HEK293T (cell line): ENCODE measurements around the gene CIDEB.

Source experiments
- CTCF ChIA-PET: fragments of 350-600 bp; formaldehyde crosslinking; extraction: SDS; loops from one replicate; lab custom pipeline; 2021; ENCODE audit warnings: antibody characterized with exemption, inconsistent platforms; lab: Yijun Ruan, JAX
- POLR2A ChIA-PET: fragments of 350-600 bp; formaldehyde crosslinking; extraction: SDS; loops from one replicate; lab custom pipeline; 2020; ENCODE audit warnings: antibody characterized with exemption, inconsistent platforms; lab: Yijun Ruan, JAX
- DNase-seq: peaks from one replicate; pipeline ENCODE4 v3.0.0; 2012; ENCODE audit warnings: mixed read lengths; ENCODE audit errors: extremely low spot score
- ARNT ChIP-seq: fragments of 450-650 bp; IDR thresholded peaks from 2 replicates; pipeline ENCODE4 v1.6.1; 2017; ENCODE audit warnings: mild to moderate bottlenecking
- BHLHE40 ChIP-seq: fragments of 450-650 bp; IDR thresholded peaks from 2 replicates; pipeline ENCODE4 v1.6.1; 2016; ENCODE audit warnings: mild to moderate bottlenecking, moderate library complexity, borderline replicate concordance
- CTBP1 ChIP-seq: fragments of 450-650 bp; IDR thresholded peaks from 2 replicates; pipeline ENCODE4 v1.6.1; 2016; ENCODE audit warnings: borderline replicate concordance
- ELF4 ChIP-seq: fragments of 450-650 bp; IDR thresholded peaks from 2 replicates; pipeline ENCODE4 v1.6.1; 2017; ENCODE audit warnings: antibody characterized with exemption
- FOXA1 ChIP-seq: fragments of 450-650 bp; IDR thresholded peaks from 2 replicates; pipeline ENCODE4 v1.6.1; 2016; ENCODE audit warnings: mild to moderate bottlenecking
- FOXK2 ChIP-seq: fragments of 450-650 bp; IDR thresholded peaks from 2 replicates; pipeline ENCODE4 v1.6.1; 2016; ENCODE audit warnings: mild to moderate bottlenecking
- FOXM1 ChIP-seq: fragments of 450-650 bp; IDR thresholded peaks from 2 replicates; pipeline ENCODE4 v1.6.1; 2017; ENCODE audit warnings: mild to moderate bottlenecking, borderline replicate concordance
- HDGF ChIP-seq: fragments of 450-650 bp; IDR thresholded peaks from 2 replicates; pipeline ENCODE4 v1.6.1; 2017; ENCODE audit warnings: antibody characterized with exemption, borderline replicate concordance
- L3MBTL2 ChIP-seq: fragments of 450-650 bp; conservative IDR thresholded peaks from 2 replicates; pipeline ENCODE4 v1.6.1; 2016; ENCODE audit warnings: mild to moderate bottlenecking
- LEF1 ChIP-seq: fragments of 450-650 bp; IDR thresholded peaks from 2 replicates; pipeline ENCODE4 v1.6.1; 2017; ENCODE audit warnings: mild to moderate bottlenecking, borderline replicate concordance
- NFRKB ChIP-seq: fragments of 450-650 bp; IDR thresholded peaks from 2 replicates; pipeline ENCODE4 v1.6.1; 2016; ENCODE audit warnings: mild to moderate bottlenecking, moderate library complexity
- SP1 ChIP-seq: fragments of 450-650 bp; IDR thresholded peaks from 2 replicates; pipeline ENCODE4 v1.6.1; 2017
- SUZ12 ChIP-seq: fragments of 450-650 bp; IDR thresholded peaks from 2 replicates; pipeline ENCODE4 v1.6.1; 2016; ENCODE audit warnings: mild to moderate bottlenecking
- TARDBP ChIP-seq: fragments of 450-650 bp; IDR thresholded peaks from 2 replicates; pipeline ENCODE4 v1.6.1; 2016
- ZNF384 ChIP-seq: fragments of 450-650 bp; IDR thresholded peaks from 2 replicates; pipeline ENCODE4 v1.6.1; 2016
- TF ChIP-seq, protein P1 (sequence below): fragments of 450-650 bp; IDR thresholded peaks from 2 replicates; pipeline ENCODE4 v1.6.1; 2016

Gene CIDEB

DNA sequence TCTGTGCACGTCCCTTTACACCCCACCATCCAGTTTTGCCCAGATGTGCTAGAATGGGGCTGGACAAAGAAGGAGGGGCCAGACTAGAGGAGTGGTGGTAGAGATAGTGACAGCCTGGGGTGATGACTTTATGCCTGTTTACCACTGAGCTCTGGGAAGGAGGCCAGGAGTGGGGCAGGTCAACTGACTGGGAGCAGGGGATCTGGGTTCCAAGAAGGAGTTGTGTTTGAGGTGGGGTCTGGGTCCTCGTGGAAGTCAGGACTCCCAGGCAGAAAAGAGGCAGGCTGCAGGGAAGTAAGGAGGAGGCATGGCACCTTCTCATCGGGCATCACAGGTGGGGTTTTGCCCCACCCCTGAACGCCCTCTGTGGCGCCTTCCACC, 2.5 kb upstream of the CIDEB start:
- DNase-seq: no peak
- CTCF ChIA-PET: no interaction called here
- POLR2A ChIA-PET: interaction anchor here (0.6 to 2.8 kb wide), 2 partner anchors 9 to 11 kb away, joined by 3 to 15 read pairs; partner anchors contain the start of genes DHRS1 and NOP9
- TF ChIP-seq FOXM1: no peak
- TF ChIP-seq ZNF384: no peak
- no peak for TF ChIP-seq ARNT
- TF ChIP-seq CTBP1: no peak
- no peak for TF ChIP-seq HDGF
- TF ChIP-seq ELF4: no peak
- TF ChIP-seq TARDBP: no peak
- no peak for TF ChIP-seq L3MBTL2
- no peak for TF ChIP-seq SUZ12
- TF ChIP-seq, protein P1, sequence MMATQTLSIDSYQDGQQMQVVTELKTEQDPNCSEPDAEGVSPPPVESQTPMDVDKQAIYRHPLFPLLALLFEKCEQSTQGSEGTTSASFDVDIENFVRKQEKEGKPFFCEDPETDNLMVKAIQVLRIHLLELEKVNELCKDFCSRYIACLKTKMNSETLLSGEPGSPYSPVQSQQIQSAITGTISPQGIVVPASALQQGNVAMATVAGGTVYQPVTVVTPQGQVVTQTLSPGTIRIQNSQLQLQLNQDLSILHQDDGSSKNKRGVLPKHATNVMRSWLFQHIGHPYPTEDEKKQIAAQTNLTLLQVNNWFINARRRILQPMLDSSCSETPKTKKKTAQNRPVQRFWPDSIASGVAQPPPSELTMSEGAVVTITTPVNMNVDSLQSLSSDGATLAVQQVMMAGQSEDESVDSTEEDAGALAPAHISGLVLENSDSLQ: no peak
- TF ChIP-seq FOXK2: no peak
- TF ChIP-seq LEF1: no peak
- no peak for TF ChIP-seq FOXA1
- no peak for TF ChIP-seq NFRKB
- no peak for TF ChIP-seq SP1
- TF ChIP-seq BHLHE40: no peak

DNA sequence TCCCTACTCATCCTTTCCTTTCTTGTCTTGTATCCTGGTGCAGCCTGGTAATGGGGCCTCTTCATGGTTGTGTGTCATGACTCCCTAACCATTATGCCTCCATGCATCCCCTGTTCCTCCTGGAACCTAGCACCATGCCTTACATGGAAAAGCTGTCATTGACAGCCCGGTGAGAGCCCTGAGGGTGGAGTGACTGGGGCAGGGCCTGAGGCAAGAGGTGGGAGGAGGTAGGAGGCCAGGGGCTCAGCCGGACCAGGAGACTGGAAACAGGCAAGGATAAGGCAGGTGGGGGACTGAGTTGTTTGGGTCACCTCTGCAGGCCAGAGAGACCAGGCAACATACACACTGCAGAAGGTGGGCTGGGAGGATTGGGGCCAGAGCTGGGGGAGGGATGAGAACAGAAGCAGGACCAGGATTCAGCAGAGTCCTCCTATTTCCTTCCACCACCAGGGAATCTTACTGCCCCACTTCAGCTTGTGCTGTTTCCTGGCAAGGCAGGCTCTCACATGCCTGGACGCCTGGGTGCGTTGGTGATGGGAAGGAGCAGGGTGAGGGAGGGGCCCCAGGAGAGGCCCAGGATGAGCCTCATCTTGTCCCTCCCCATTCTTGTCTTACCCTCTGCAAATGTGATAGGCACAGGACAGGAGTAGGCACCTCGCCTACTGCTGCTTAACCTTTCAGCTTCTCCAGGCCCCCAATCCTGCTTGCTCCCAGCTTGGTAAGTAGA, 1.9 kb upstream of the CIDEB start, which contains the start of gene LTB4R2:
Gene LTB4R2 (plus strand): TSS at position 603 of the 727 bp plus-strand sequence. CDS start 525 bp downstream, outside the sequence.
- DNase-seq: no peak
- POLR2A ChIA-PET: interaction anchor here (0.6 to 2.8 kb wide), 2 partner anchors 9 to 10 kb away, joined by 3 to 15 read pairs; partner anchors contain the start of genes DHRS1 and NOP9
- no peak for TF ChIP-seq FOXM1
- no peak for TF ChIP-seq ELF4
- no peak for TF ChIP-seq ARNT
- TF ChIP-seq SP1: no peak
- TF ChIP-seq L3MBTL2: no peak
- TF ChIP-seq TARDBP: no peak
- TF ChIP-seq, protein P1: no peak
- no peak for TF ChIP-seq ZNF384
- TF ChIP-seq CTBP1: no peak
- no peak for TF ChIP-seq LEF1
- no peak for TF ChIP-seq FOXK2
- no peak for TF ChIP-seq SUZ12
- no peak for TF ChIP-seq FOXA1
- CTCF ChIA-PET: interaction anchor here (4.0 to 4.2 kb wide), 2 partner anchors 67 to 121 kb away, joined by 29 to 51 read pairs; partner anchors contain the start of genes KHNYN and TINF2

DNA sequence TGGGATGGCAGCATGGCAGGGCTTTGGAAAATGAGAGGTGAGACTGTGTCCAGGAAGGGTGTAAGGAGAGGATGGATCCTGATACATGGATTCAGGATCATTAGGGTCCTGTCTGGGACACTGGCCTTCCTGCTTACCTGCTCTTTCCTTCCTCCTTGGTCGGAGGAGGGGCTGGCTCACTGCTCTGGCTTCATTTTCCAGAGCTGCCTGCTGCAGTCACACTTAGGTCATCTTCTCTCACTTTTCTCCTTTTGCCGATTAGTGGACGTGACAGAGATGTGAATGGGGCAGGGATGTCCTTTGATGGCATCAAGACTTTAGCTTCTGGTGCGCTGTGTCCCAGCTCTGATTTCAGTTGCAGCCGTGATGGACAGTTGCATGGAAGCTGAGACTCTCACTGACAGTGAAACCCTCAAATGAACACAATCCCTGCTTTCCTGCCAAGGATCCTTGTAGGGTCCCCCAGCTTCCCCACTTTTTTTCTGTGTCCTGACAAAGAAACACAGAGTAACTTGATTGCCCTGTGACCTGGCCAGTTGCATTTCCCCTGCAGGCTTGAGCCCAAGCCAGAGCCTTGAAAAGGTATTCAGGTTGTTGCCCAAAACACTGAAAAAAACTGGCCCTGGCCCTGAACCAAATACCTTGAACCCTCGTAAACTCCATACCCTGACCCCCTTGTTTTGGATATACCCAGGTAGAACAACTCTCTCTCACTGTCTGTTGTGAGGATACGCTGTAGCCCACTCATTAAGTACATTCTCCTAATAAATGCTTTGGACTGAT, 756 bp upstream of the CIDEB start:
- ChIA-PET POLR2A (interaction anchor here (1.1 to 3.5 kb wide), 7 partner anchors 9 to 133 kb away, joined by 3 to 36 read pairs (median 12); partner anchors contain the start of genes CBLN3, DHRS1, KHNYN and MDP1), CTCF (interaction anchor here (0.6 to 4.2 kb wide), 27 partner anchors 9 to 200 kb away, joined by 3 to 51 read pairs (median 5); partner anchors contain the start of genes DHRS1, IPO4, IRF9 and KHNYN)
- TF ChIP-seq ZNF384 (no peak), TARDBP (no peak), LEF1 (no peak), CTBP1 (no peak), SP1 (no peak), SUZ12 (no peak), ELF4 (no peak), L3MBTL2 (no peak), FOXK2 (no peak), FOXA1 (no peak), NFRKB (no peak), BHLHE40 (no peak)
- TF ChIP-seq, protein P1: no peak
- no peak for DNase-seq

DNA sequence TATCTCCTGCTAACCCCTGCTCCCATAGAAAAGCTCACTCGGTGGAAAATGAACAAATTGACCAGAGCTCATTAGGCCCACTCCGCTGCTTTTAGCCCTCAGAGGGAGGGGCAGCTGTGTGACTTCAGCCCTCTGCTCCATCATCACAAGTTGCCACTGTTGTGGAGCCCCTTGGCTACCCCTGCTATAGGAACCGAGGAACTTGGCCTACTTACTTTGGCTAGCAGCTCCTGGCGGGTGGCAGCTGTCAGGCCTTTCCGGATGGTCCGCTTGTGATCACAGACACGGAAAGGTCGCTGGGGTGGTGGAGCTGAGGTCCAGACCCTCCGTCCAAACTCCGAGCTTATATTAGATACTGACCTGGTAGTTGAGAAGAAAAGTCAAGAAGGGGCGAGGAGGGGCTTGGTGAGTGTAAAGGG, 612 bp downstream of the CIDEB start:
- TF ChIP-seq NFRKB: no peak
- no peak for DNase-seq
- CTCF ChIA-PET: interaction anchor here (0.6 to 4.2 kb wide), 16 partner anchors 8 to 249 kb away, joined by 3 to 51 read pairs (median 6); partner anchors contain the start of genes DHRS1, KHNYN, NOP9 and TINF2
- POLR2A ChIA-PET: interaction anchor here (0.6 to 3.5 kb wide), 6 partner anchors 11 to 135 kb away, joined by 3 to 36 read pairs (median 9); partner anchors contain the start of genes CBLN3, KHNYN, MDP1 and RABGGTA

DNA sequence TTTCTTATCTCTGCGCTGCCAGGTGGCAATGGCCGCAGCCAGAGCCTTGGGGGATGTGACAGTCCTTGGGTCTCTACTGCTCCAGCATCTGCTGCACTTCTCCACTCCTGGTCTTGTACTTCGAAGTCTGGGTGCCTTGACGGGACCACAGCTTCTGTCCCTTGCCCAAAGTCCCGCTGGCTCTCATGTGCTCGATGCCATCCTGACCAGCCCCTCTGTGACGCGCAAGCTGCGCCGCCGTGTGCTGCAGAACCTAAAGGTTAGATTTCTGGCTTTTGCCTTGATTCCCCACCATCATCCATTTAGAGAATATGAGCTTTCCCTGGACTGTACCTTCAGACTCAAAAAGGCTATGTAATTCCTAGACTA, 3.8 kb downstream of the CIDEB start:
- DNase-seq: no peak
- ChIA-PET CTCF (interaction anchor here (0.9 kb wide), 1 partner anchor 24 kb away, joined by 3 read pairs; no protein-coding TSS in a partner anchor), POLR2A (interaction anchor here (0.8 kb wide), 1 partner anchor 62 kb away, joined by 3 read pairs; the partner anchor contains the start of gene TINF2)
- no peak for TF ChIP-seq HDGF
- TF ChIP-seq SP1: no peak
- TF ChIP-seq NFRKB: no peak
- no peak for TF ChIP-seq ARNT
